ENCODE results near the gene GRAP2. TPM values are rescaled to one million over a fixed set of nuclear protein-coding genes. Genes with fewer than 3 reads are reported as not detected.

The GRAP2 gene
- total RNA-seq (2014; rRNA removed) (0.52 TPM in 1 of 2 replicates, not detected in the other), Bru-seq, nascent RNA (percentile 3 among the genes with signal in this experiment), BruChase-seq, experiment 1, labeled RNA remaining after a 6-hour chase (percentile 3 among the genes with signal in this experiment), BruChase-seq, experiment 2, labeled RNA remaining after a 2-hour chase (percentile 2 among the genes with signal in this experiment)
- long read RNA-seq, result 0 reads

DNA sequence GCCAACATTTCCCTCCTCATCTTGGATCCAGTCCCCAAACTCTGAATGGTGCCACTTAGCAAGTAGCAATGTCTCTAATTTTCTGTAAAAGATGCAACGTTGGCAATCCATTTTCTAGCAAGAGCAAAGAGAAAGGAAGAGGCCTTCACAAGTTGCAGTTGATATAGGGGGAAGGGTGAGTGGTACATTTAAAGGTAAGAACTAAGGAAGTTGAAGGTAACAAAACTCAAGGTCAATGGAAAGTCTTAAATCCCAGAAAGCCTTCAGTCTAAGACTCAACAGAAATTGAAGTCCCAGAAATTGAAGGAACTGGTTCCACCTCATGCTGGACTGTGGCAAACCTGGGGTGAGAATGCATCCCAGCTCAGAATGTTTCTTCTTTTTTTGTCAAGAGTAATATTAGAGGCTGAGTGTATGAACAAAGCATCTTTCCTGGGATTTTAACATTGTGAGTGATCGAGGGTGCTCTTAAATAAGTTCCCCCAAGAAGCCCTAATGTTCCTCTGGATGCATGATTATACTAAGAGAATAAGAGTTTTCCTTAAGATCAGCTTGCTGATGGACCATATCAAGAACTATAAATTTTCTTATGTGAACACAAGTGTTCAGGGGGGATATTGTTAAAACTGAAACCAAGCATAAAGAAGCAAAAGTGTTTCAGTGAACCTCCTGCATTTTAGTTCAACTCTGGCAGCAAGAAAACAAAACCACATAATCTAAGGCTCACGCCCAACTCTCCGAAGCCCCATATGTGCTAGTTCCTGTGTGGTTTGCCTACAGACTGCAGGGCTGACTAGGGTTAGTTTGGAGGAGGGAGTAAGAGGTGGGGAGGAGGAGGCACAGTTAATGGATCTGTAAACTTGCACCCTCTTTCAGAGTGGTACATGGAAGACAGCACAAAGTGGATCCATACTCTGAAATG, at the start of gene GRAP2:
Gene GRAP2 (plus strand): TSS at position 779 of the 922 bp plus-strand sequence. CDS start 46,023 bp downstream, outside the sequence.
- CTCF ChIA-PET, result no interaction called here
- H3K27me3 ChIP-seq (ENCODE audit: low read length), result peaks cover 66% of the 10 kb centered on the region
- H3K9ac ChIP-seq (ENCODE audit: low read length), result no peak within 1 kb of the TSS
- intact Hi-C loops (cut with micrococcal nuclease), result no loop called here
- H2AFZ ChIP-seq (ENCODE audit: low read length), result no peak within 1 kb of the TSS
- ATAC-seq (no peak), DNase-seq (no peak)
- H3K79me2 ChIP-seq (ENCODE audit: low read length), result no peaks in the 10 kb centered on the region
- POLR2A ChIA-PET (ENCODE audit: unreplicated experiment), result no interaction called here
- no peaks in the 10 kb centered on the region for H3K9me2 ChIP-seq (replicated peaks; ENCODE audit: low read length)
- TF ChIP-seq EZH2phosphoT487 (IDR thresholded peaks at IDR 0.05; ENCODE audit: borderline replicate concordance, low read length), result no peak
- TF ChIP-seq, protein P1, sequence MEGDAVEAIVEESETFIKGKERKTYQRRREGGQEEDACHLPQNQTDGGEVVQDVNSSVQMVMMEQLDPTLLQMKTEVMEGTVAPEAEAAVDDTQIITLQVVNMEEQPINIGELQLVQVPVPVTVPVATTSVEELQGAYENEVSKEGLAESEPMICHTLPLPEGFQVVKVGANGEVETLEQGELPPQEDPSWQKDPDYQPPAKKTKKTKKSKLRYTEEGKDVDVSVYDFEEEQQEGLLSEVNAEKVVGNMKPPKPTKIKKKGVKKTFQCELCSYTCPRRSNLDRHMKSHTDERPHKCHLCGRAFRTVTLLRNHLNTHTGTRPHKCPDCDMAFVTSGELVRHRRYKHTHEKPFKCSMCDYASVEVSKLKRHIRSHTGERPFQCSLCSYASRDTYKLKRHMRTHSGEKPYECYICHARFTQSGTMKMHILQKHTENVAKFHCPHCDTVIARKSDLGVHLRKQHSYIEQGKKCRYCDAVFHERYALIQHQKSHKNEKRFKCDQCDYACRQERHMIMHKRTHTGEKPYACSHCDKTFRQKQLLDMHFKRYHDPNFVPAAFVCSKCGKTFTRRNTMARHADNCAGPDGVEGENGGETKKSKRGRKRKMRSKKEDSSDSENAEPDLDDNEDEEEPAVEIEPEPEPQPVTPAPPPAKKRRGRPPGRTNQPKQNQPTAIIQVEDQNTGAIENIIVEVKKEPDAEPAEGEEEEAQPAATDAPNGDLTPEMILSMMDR (conservative IDR thresholded peaks at IDR 0.05; ENCODE audit: low read depth, low read length), result no peak
- TF ChIP-seq EZH2 (IDR thresholded peaks at IDR 0.05; ENCODE audit: low read length, unreplicated experiment), result no peak
- H3K4me1 ChIP-seq (ENCODE audit: insufficient read depth, low read length), result no peaks in the 10 kb centered on the region
- H3F3A ChIP-seq (ENCODE audit: low read length, unreplicated experiment), result no peaks in the 10 kb centered on the region
- no peaks in the 10 kb centered on the region for H4K20me1 ChIP-seq (ENCODE audit: low read length)
- no peaks in the 10 kb centered on the region for H3K9me3 ChIP-seq (ENCODE audit: low read length)
- no peak within 1 kb of the TSS for H3K4me2 ChIP-seq (ENCODE audit: low read length)
- no peak within 1 kb of the TSS for H3K4me3 ChIP-seq (ENCODE audit: low read length)
- no peak within 1 kb of the TSS for H3K27ac ChIP-seq (ENCODE audit: low read length)
- BruUV-seq (replicated peaks), result no TSS peak
- no peaks in the 10 kb centered on the region for H3K36me3 ChIP-seq (ENCODE audit: low read depth, low read length)

DNA sequence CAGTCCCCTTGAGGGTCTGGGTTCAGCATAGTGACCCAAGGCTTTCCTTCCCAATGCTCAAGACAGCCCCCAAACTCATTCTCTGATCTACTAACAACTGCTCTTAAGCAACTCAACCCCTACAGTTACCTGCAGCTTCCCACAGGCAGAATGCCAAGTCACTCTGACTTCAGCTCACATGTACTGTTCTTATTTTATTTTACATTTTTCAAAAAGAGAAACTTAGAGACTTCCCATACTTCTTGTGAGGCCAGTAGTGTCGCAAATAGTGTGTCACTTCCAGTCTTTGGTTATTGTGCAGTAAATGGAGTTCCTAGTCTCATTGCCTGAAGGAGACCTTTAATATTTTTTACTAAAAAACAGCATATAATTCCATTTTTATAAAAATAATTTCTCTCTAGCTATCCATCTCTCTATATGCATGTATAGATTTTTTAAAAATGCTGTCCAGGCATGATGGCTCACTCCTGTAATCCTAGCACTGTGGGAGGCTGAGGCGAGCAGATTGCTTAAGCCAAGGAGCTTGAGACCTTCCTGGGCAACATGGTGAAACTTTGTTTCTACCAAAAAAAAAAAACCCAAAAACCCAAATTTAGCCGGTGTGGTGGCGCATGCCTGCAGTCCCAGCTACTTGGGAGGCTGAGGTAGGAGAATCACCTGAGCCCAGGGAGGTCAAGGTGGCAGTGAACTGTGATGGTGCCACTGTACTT, 49.1 kb upstream of the GRAP2 start:
- Histone ChIP-seq H3K9ac (ENCODE audit: low read length) (no peak overlapping the region), H3F3A (ENCODE audit: low read length, unreplicated experiment) (no peaks in the 10 kb centered on the region)
- POLR2A ChIA-PET (ENCODE audit: unreplicated experiment), result no interaction called here

More for the DNA sequence above, 49.1 kb upstream of the GRAP2 start:
- Histone ChIP-seq H3K36me3 (ENCODE audit: low read depth, low read length) (no peaks in the 10 kb centered on the region), H3K27me3 (ENCODE audit: low read length) (peaks cover 14% of the 10 kb centered on the region; the same call in 1 of the 2 replicates), H3K4me3 (ENCODE audit: low read length) (no peak overlapping the region), H4K20me1 (ENCODE audit: low read length) (no peaks in the 10 kb centered on the region), H2AFZ (ENCODE audit: low read length) (no peak overlapping the region), H3K79me2 (ENCODE audit: low read length) (no peaks in the 10 kb centered on the region), H3K27ac (ENCODE audit: low read length) (no peak overlapping the region), H3K9me2 (replicated peaks; ENCODE audit: low read length) (no peaks in the 10 kb centered on the region), H3K4me2 (ENCODE audit: low read length) (no peak overlapping the region), H3K9me3 (ENCODE audit: low read length) (no peaks in the 10 kb centered on the region), H3K4me1 (ENCODE audit: insufficient read depth, low read length) (no peaks in the 10 kb centered on the region)
- CTCF ChIA-PET, result no interaction called here
- ATAC-seq (no peak), DNase-seq (no peak)
- BruUV-seq (replicated peaks), result no TSS peak
- intact Hi-C loops (cut with micrococcal nuclease), result no loop called here
- TF ChIP-seq, protein P1 (conservative IDR thresholded peaks at IDR 0.05; ENCODE audit: low read depth, low read length), result no peak
- TF ChIP-seq EZH2 (IDR thresholded peaks at IDR 0.05; ENCODE audit: low read length, unreplicated experiment) (no peak), EZH2phosphoT487 (IDR thresholded peaks at IDR 0.05; ENCODE audit: borderline replicate concordance, low read length) (no peak)

Measured in PC-3 (cell line).